Heart left ventricle (tissue), 13 donors: ENCODE measurements around the gene NR2F1-AS1.

Source experiments
- POLR2A ChIP-seq, 2 donors: fragments of 450-650 bp; IDR thresholded peaks; one replicate each; pipeline ENCODE4 v1.6.1; 2017; ENCODE audit warnings: antibody characterized with exemption in 2 of 2, mild to moderate bottlenecking in 2 of 2, moderate library complexity in 2 of 2
- TF ChIP-seq, protein P1 (sequence below), 12 donors: fragments of 200-600 bp; sonication (generic) in 4 of 12; IDR thresholded peaks; one replicate each; pipeline versions ENCODE4 v1.5.0 to v1.8.0; 2018 to 2022; ENCODE audit warnings: antibody characterized with exemption in 12 of 12, mild to moderate bottlenecking in 5 of 12
- donor health status: ischemic (EF 13 %, LVEDD 7.1; RV severe dilation, severe dysfunction).
- donor health status: DM: no; HTN: yes; CAD: no.
- donor health status: DM: no; HTN: no; CAD: no.
- donor health status: ischemic (EF 25% LVEDD 6.9; RV normal size, moderate dysfunction).
- donor health status: ischemic (EF 25% LVEDD 5.7; RV mildly dilated, moderate dysfunction).
- donor health status: ischemic (EF 35%, LVEDD 5.7; RV mildly dilated, moderate dysfunction).
- donor health status: nonischemic (EF 11% LVEDD 7.7; RV severe dilation, severe dysfunction).
- donor health status: DM: yes; HTN: yes; CAD: no.
- donor health status: PGD.
- donor health status: ischemic (EF 29% LVEDD 5.4; RV normal size, mild dysfunction).
- donor health status: nonischemic (EF 23%, LVEDD 6.1; RV moderate dilation, normal function).

GRCh38 chr5:93557021-93557604 is 23.9 kb downstream of the NR2F1-AS1 start:
- TF ChIP-seq POLR2A (IDR thresholded peaks at IDR 0.05), result no peak
- TF ChIP-seq, protein P1, sequence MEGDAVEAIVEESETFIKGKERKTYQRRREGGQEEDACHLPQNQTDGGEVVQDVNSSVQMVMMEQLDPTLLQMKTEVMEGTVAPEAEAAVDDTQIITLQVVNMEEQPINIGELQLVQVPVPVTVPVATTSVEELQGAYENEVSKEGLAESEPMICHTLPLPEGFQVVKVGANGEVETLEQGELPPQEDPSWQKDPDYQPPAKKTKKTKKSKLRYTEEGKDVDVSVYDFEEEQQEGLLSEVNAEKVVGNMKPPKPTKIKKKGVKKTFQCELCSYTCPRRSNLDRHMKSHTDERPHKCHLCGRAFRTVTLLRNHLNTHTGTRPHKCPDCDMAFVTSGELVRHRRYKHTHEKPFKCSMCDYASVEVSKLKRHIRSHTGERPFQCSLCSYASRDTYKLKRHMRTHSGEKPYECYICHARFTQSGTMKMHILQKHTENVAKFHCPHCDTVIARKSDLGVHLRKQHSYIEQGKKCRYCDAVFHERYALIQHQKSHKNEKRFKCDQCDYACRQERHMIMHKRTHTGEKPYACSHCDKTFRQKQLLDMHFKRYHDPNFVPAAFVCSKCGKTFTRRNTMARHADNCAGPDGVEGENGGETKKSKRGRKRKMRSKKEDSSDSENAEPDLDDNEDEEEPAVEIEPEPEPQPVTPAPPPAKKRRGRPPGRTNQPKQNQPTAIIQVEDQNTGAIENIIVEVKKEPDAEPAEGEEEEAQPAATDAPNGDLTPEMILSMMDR (IDR thresholded peaks at IDR 0.05), result no peak
